ENCODE data around the gene PPP1R9B. TPM values are rescaled to one million over a fixed set of nuclear protein-coding genes. Genes with fewer than 3 reads are reported as not detected.

The PPP1R9B gene
- total RNA-seq, 1 experiment from 2014 or later: 112 TPM

- H3K4me3 ChIP-seq (replicated peaks in 1 of 2; ENCODE audit: low read depth in 1 of 2, low read length in 2 of 2): no peak within 1 kb of the TSS
- H3K9ac ChIP-seq (ENCODE audit: low read length): no peak within 1 kb of the TSS
- ChIA-PET POLR2A (interaction anchor here (1.1 kb wide), 2 partner anchors 12 to 14 kb away, joined by 3 to 9 read pairs; no protein-coding TSS in a partner anchor), RAD21 (ENCODE audit: low non-redundant PET in 1 of 2, low total read pairs in 2 of 2, uncharacterized antibody in 2 of 2, unreplicated experiment in 2 of 2) (interaction anchor here (0.5 to 1.3 kb wide), 2 partner anchors 32 to 34 kb away, joined by 4 to 7 read pairs; no protein-coding TSS in a partner anchor), CTCF (interaction anchor here (0.6 to 2.5 kb wide), 8 partner anchors 8 to 280 kb away, joined by 3 to 9 read pairs (median 5); partner anchors contain the start of gene PDK2)
- TF ChIP-seq YY1 (IDR thresholded peaks at IDR 0.05; ENCODE audit: extremely low read depth, insufficient replicate concordance, low read depth, low read length) (no peak), EZH2phosphoT487 (IDR thresholded peaks at IDR 0.05; ENCODE audit: borderline replicate concordance) (no peak), ZFX (IDR thresholded peaks at IDR 0.05) (no peak), POLR2AphosphoS5 (IDR thresholded peaks at IDR 0.05; ENCODE audit: low read depth, low read length) (no peak), SIN3A (IDR thresholded peaks at IDR 0.05; ENCODE audit: low read depth) (no peak), SRF (IDR thresholded peaks at IDR 0.05; ENCODE audit: low read depth) (no peak), POLR2A (IDR thresholded peaks at IDR 0.05; ENCODE audit: borderline replicate concordance, extremely low read depth, insufficient read depth, insufficient read length) (no peak), EGR1 (IDR thresholded peaks at IDR 0.05; ENCODE audit: low read depth) (no peak), REST (IDR thresholded peaks at IDR 0.05; ENCODE audit: low read depth) (no peak), FOSL1 (IDR thresholded peaks at IDR 0.05; ENCODE audit: low read depth) (no peak), CEBPB (IDR thresholded peaks at IDR 0.05; ENCODE audit: low read depth) (no peak), SP1 (IDR thresholded peaks at IDR 0.05; ENCODE audit: low read depth) (no peak), ATF3 (IDR thresholded peaks at IDR 0.05) (no peak), EZH2 (IDR thresholded peaks at IDR 0.05) (no peak), ELF1 (IDR thresholded peaks at IDR 0.05; ENCODE audit: borderline replicate concordance, low read depth) (no peak), RAD21 (IDR thresholded peaks at IDR 0.05; ENCODE audit: low read depth) (no peak), CBX3 (IDR thresholded peaks at IDR 0.05; ENCODE audit: low read depth) (no peak)
- TF ChIP-seq, protein P1, sequence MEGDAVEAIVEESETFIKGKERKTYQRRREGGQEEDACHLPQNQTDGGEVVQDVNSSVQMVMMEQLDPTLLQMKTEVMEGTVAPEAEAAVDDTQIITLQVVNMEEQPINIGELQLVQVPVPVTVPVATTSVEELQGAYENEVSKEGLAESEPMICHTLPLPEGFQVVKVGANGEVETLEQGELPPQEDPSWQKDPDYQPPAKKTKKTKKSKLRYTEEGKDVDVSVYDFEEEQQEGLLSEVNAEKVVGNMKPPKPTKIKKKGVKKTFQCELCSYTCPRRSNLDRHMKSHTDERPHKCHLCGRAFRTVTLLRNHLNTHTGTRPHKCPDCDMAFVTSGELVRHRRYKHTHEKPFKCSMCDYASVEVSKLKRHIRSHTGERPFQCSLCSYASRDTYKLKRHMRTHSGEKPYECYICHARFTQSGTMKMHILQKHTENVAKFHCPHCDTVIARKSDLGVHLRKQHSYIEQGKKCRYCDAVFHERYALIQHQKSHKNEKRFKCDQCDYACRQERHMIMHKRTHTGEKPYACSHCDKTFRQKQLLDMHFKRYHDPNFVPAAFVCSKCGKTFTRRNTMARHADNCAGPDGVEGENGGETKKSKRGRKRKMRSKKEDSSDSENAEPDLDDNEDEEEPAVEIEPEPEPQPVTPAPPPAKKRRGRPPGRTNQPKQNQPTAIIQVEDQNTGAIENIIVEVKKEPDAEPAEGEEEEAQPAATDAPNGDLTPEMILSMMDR (IDR thresholded peaks at IDR 0.05 in 2 of 3, conservative IDR thresholded peaks at IDR 0.05 in 1 of 3; ENCODE audit: borderline replicate concordance in 1 of 3, insufficient read depth in 1 of 3, low read depth in 2 of 3, low read length in 2 of 3): no peak
- TF ChIP-seq, protein P2, sequence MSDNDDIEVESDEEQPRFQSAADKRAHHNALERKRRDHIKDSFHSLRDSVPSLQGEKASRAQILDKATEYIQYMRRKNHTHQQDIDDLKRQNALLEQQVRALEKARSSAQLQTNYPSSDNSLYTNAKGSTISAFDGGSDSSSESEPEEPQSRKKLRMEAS (IDR thresholded peaks at IDR 0.05): no peak
- BruUV-seq (replicated peaks): no TSS peak
- H3K36me3 ChIP-seq (ENCODE audit: control insufficient read depth in 1 of 2, insufficient read depth in 2 of 2, low read length in 2 of 2): no peaks in the 10 kb centered on the region
- no peaks in the 10 kb centered on the region for H3K27me3 ChIP-seq (ENCODE audit: insufficient read depth, low read length)
- no peak within 1 kb of the TSS for H2AFZ ChIP-seq (ENCODE audit: low read depth, low read length, poor library complexity, severe bottlenecking)
- no peak within 1 kb of the TSS; the same call in 1 of the 2 replicates for H3K27ac ChIP-seq (ENCODE audit: low read depth, low read length)
- 0 out of 2 replicates have a peak within 1 kb of the TSS, but pooled peaks have one; percentile 4 for H3K4me2 ChIP-seq (ENCODE audit: low read length)
- ATAC-seq (no peak), DNase-seq (ENCODE audit: low read depth, low spot score) (no peak)
- intact Hi-C loops (cut with micrococcal nuclease): no loop called here
- H3K9me2 ChIP-seq (ENCODE audit: insufficient read depth): no peaks in the 10 kb centered on the region
- no peaks in the 10 kb centered on the region for H3K9me3 ChIP-seq (ENCODE audit: control insufficient read depth in 1 of 2, insufficient read depth in 1 of 2, low read depth in 1 of 2, low read length in 2 of 2)
- H3K4me1 ChIP-seq (ENCODE audit: control insufficient read depth in 1 of 2, insufficient read depth in 2 of 2, low read length in 2 of 2): peaks cover 18 to 53% of the 10 kb centered on the region in 2 experiments
- H3K79me2 ChIP-seq (ENCODE audit: insufficient read depth, low read length): no peaks in the 10 kb centered on the region
- H4K20me1 ChIP-seq (ENCODE audit: insufficient read depth): no peaks in the 10 kb centered on the region
These were observed 15.5 kb upstream of the PPP1R9B start, which contains the start of gene SGCA for GRCh38 chr17:50165867-50166517. Gene SGCA, plus strand, starts transcription at chr17:50166005. Its CDS starts 36 bp downstream, at chr17:50166041.

All from HCT116 (cell line).